HFFc6 (cell line): ENCODE measurements around the gene NFRKB. TPM values are rescaled to one million over a fixed set of nuclear protein-coding genes. Genes with fewer than 3 reads are reported as not detected.
"Not testable (repeated sequence)": the region's sequence is repeated elsewhere in the genome, so short reads cannot be mapped to it uniquely, and the experiment has no call there.

ENCODE experiments used
- DNase-seq: peaks from one replicate; pipeline ENCODE4 v3.0.0-alpha.2; 2018
- H3K27ac Mint-ChIP-seq: 2 replicates; pipeline ENCODE4 v1.8.0; 2020; ENCODE audit warnings: mild to moderate bottlenecking, mixed read lengths
- H3K27me3 Mint-ChIP-seq: 2 replicates; pipeline ENCODE4 v1.8.0; 2021; ENCODE audit warnings: mild to moderate bottlenecking, moderate library complexity, mixed read lengths; ENCODE audit not compliant: insufficient read depth
- H3K36me3 Mint-ChIP-seq: 2 replicates; pipeline ENCODE4 v1.8.0; 2021; ENCODE audit warnings: low read depth, mixed read lengths
- H3K4me1 Mint-ChIP-seq: 2 replicates; pipeline ENCODE4 v1.8.0; 2020; ENCODE audit warnings: low read depth, mixed read lengths
- H3K4me3 Mint-ChIP-seq: 2 replicates; pipeline ENCODE4 v1.8.0; 2020; ENCODE audit warnings: mild to moderate bottlenecking, moderate library complexity, mixed read lengths
- H3K9me3 Mint-ChIP-seq: 2 replicates; pipeline ENCODE4 v1.8.0; 2020; ENCODE audit warnings: mild to moderate bottlenecking, mixed read lengths
- CTCF ChIP-seq: fragments of 200-600 bp; sonication (generic); IDR thresholded peaks from 2 replicates; pipeline ENCODE4 v1.5.0; 2021; ENCODE audit warnings: antibody characterized with exemption, mild to moderate bottlenecking
- total RNA-seq, 6 experiments: library from RNA; stranded (reverse); fragmentation: NEBNext Ultra II Directional; extraction: Animal tissue kit (Norgen Biotek cat#: 25700); gene quantifications; 2 replicates in 1 of 6; 3 replicates in 5 of 6; pipeline ENCODE4 v1.2.3, GENCODE V29; 2021

Gene NFRKB
- total RNA-seq, 6 experiments from 2014 or later: 12.6 to 16.2 (median 14.4) TPM

DNA sequence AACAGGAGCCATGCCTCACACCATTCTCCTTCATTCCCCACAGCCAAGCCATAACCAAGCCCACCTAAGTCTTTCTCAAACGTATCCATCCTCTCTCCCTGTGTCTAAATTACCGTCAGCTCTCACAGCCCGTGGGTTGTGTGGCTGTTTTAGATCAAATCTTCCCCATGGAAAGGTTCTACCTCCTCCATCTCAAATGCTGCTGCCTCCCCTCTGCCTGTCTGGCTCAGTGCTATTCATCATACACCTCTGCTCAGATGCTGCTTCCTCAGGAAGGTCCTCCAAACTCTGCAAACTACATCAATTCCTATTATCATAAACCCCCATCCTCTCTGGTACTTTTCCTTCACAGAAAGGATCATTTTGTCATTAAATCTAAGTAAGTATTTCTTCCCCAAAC is 15.1 kb downstream of the NFRKB start:
- no peaks in the 10 kb centered on the region for H3K4me1 Mint-ChIP-seq
- H3K4me3 Mint-ChIP-seq: no peak overlapping the region
- no peaks in the 10 kb centered on the region; the same call in 1 of the 2 replicates for H3K27me3 Mint-ChIP-seq
- no peak for TF ChIP-seq CTCF
- no peak overlapping the region for H3K27ac Mint-ChIP-seq
- no peaks in the 10 kb centered on the region for H3K9me3 Mint-ChIP-seq
- DNase-seq: no peak
- peaks cover 47% of the 10 kb centered on the region for H3K36me3 Mint-ChIP-seq

DNA sequence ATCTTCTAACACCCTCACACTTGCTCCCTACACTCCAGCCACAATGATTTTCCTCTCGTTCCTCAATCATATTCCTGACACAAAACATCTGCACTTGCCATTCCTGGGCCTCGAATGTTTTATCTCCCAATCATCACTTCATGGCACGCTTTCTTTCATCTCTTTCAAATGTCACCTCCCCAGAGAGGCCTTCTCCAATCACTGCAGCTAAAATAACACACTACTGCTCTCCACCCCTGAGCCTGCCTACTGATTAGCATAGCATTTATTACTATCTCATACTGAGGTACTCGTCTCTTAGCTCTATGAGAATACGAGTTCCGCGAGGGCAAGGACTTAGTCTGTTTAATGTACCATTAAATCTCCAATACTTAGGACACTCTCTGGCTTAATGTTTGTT is 23.5 kb downstream of the NFRKB start:
- H3K4me1 Mint-ChIP-seq: no peaks in the 10 kb centered on the region
- no peak for DNase-seq
- H3K27me3 Mint-ChIP-seq: no peaks in the 10 kb centered on the region
- H3K4me3 Mint-ChIP-seq: no peak overlapping the region
- H3K9me3 Mint-ChIP-seq: no peaks in the 10 kb centered on the region
- no peak overlapping the region for H3K27ac Mint-ChIP-seq
- TF ChIP-seq CTCF: no peak
- H3K36me3 Mint-ChIP-seq: peaks cover 44% of the 10 kb centered on the region

- H3K4me1 Mint-ChIP-seq, DNase-seq, H3K9me3 Mint-ChIP-seq, H3K27me3 Mint-ChIP-seq, H3K27ac Mint-ChIP-seq, H3K4me3 Mint-ChIP-seq: not testable (repeated sequence)
- peaks cover 51% of the 10 kb centered on the region for H3K36me3 Mint-ChIP-seq
Measured at GRCh38 chr11:129868626-129869025, 26.8 kb downstream of the NFRKB start.

DNA sequence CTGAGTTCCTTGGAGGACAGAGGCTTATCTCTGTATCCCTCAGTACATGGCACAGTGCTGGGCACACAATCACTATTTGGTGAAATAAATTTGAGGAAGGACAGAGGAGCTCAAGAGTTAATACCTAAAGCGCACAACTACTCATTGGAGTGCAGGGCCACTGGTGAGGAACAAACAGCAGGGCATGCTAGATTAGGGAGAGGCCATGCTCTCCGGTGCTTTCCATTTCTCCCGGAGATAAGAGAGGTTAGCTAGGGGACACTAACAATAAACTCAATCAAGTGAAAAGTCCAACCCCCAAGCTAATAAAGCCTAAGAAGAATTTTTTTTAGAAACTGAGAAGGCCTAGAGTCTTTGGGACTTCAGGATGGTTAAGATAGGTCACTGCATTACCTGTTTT is 29.1 kb downstream of the NFRKB start:
- H3K27ac Mint-ChIP-seq: no peak overlapping the region
- TF ChIP-seq CTCF: no peak
- H3K36me3 Mint-ChIP-seq: peaks cover 62% of the 10 kb centered on the region

DNA sequence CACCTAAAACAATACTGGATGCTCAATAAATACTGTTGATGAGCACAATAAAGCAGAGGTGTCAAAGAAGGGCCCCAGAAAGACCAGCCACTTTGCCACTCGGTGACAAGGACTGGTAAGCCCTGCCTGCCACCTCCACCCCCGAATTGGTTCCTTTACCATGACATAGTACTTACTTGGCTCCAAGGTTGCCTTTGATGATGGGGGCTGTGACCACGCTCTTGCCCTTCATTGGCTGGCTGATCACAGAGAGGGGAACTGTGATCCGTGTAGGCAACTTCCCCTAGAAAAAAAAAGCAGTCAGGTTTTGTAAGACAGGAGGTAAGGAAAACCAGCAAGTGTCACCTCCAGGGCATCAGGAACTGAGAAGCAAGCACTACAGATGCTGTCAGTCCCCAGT is 29.7 kb downstream of the NFRKB start:
- DNase-seq: no peak
- no peak overlapping the region for H3K4me3 Mint-ChIP-seq
- peaks cover 15% of the 10 kb centered on the region for H3K4me1 Mint-ChIP-seq
- H3K27me3 Mint-ChIP-seq: no peaks in the 10 kb centered on the region; the same call in 1 of the 2 replicates
- no peak for TF ChIP-seq CTCF
- no peaks in the 10 kb centered on the region for H3K9me3 Mint-ChIP-seq
- peaks cover 56% of the 10 kb centered on the region for H3K36me3 Mint-ChIP-seq
- H3K27ac Mint-ChIP-seq: no peak overlapping the region

More for the DNA sequence above, 29.1 kb downstream of the NFRKB start:
- Mint-ChIP-seq H3K9me3 (no peaks in the 10 kb centered on the region), H3K27me3 (no peaks in the 10 kb centered on the region; the same call in 1 of the 2 replicates), H3K4me3 (no peak overlapping the region), H3K4me1 (peaks cover 14% of the 10 kb centered on the region)
- DNase-seq: no peak

DNA sequence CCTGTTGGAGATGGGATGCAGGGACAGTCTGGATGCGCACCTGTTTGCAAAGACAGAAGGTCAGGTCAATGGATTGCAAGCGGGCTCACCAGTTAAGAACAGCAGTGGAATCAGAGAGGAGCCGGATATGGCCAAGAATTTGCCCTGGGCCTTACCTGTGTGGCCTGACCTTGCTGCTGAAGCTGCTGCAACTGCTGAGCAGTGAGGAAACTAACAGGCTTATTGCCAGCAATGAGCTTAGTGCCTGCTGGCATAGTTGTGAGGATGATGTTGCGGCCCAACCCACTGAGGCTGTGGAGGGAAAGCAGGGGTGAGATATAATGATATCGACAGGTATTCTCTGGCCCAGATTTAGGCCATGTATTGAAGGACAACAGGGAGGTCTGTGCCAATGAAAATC is 30.6 kb downstream of the NFRKB start:
- DNase-seq: no peak
- Mint-ChIP-seq H3K27ac (no peak overlapping the region), H3K36me3 (peaks cover 54% of the 10 kb centered on the region), H3K4me3 (no peak overlapping the region), H3K9me3 (no peaks in the 10 kb centered on the region), H3K27me3 (no peaks in the 10 kb centered on the region; the same call in 1 of the 2 replicates), H3K4me1 (peaks cover 15% of the 10 kb centered on the region)
- no peak for TF ChIP-seq CTCF
